ENCODE data around the gene PDE6B.

- TF ChIP-seq CTCF (IDR thresholded peaks at IDR 0.05) (no peak), POLR2A (IDR thresholded peaks at IDR 0.05; ENCODE audit: low read depth) (no peak), EP300 (IDR thresholded peaks at IDR 0.05) (no peak)
Observed at GRCh38 chr4:609400-610050, 15.8 kb upstream of the PDE6B start.

Data from esophagus muscularis mucosa (tissue), 4 donors.